ENCODE measurements around the gene OR9A2.

OR9A2 gene, protein sequence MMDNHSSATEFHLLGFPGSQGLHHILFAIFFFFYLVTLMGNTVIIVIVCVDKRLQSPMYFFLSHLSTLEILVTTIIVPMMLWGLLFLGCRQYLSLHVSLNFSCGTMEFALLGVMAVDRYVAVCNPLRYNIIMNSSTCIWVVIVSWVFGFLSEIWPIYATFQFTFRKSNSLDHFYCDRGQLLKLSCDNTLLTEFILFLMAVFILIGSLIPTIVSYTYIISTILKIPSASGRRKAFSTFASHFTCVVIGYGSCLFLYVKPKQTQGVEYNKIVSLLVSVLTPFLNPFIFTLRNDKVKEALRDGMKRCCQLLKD

DNA sequence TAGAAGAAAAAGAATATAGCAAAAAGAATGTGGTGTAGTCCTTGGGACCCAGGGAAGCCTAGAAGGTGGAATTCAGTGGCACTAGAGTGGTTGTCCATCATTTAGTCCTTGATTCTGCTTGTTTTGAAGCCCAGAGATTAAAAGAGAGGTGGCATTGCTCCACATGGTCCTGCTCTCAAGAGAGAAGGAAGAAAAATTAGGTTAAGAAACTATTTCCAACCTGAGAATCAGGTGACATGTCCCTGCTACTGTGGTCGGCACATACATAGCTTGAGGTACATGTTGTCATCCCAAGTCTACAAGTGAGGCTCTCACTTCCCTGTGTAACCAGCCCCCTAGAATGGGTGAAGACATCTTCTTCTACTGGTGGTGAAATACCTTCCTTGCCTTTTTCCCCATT lies at the start of gene OR9A2:
Gene OR9A2, minus strand, starts transcription at position 101 of the 400 bp plus-strand sequence. Its CDS starts 0 bp downstream, at position 101.
- DNase-seq = no peak

DNA sequence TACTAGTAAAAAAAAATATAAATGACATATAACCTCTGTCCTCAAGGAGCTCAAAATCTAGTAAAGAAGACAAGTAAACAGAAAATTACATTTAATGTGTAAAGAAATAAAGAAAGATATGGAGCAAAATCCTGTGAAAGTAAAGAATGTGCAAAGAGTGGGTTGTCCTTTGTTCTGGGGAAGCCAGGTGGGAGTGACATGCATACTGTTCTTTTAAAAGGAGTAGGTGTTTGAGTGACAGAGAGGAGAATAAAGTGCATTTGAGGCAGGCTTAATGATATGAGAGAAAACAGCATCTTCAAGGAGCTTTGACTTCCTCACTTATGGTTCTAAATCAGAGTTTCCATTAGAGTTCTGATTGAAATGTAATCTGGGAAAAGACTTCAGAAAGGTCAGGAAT lies 47.2 kb upstream of the OR9A2 start:
- no peak for DNase-seq

DNA sequence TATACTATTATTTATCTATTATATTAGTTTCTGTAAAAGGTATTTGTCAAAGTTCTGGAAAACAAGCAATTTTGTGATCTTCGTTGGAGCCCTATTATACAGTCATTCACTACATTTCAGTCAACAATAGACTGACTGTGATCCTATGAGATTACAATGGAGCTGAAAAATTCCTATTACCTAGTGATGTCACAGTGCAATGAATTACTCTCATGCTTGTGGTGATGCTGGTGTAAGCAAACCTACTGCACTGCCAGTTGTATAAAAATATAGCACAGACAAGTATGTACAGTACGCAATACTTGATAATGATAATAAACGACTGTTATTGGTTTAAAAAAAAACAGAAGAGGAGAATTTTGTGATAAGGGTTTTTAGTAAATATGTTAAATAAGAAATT lies 46.6 kb upstream of the OR9A2 start:
- DNase-seq = no peak

DNA sequence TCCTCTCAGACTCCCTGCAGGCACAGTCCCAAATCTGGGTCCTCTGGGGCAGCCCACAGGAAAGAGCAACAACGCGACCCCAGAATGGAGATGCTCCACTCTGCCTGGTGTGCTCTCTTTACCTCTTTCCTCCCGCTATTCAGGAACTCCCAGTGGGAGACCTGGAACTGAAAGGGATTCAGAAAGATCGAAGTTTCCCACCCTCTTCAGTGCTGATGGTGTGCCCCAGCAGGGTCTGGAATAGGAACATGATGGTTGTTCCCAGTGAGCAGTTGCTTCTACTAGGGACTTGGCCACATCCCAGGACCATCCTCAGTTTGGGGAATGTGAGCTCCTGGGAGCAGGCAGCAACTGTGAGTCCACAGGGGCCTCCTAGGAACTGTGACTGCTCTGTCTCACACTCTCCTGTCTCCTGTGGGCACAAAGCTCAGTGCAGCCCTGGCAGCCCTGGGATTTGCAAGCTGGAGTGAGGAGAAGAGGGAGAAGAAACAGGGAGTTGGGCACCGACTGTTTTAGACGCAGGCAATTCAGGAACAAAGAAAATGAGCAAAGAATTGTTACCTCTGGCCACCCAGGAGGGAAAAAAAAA lies 43.1 kb upstream of the OR9A2 start:
- DNase-seq = no peak

DNA sequence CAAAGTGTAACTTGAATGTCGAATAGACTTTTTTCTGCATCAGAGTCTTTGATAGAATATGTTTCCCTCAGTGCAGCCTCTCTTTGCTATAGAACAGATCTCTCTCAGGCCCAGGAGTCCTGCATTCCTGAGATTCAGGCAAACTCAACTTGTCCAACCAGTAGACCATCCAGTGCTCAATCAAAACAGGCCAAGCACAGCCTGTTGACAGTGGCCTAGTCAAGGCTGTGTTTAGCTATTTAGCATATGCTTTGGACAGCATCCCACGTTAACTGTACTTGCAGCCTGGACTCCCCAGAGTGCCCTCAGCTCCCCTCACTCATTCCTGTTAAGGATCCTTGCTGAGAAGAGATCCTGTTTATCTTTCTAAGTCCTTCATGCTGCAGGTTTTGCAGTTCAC lies 41.5 kb upstream of the OR9A2 start:
- DNase-seq = no peak

DNA sequence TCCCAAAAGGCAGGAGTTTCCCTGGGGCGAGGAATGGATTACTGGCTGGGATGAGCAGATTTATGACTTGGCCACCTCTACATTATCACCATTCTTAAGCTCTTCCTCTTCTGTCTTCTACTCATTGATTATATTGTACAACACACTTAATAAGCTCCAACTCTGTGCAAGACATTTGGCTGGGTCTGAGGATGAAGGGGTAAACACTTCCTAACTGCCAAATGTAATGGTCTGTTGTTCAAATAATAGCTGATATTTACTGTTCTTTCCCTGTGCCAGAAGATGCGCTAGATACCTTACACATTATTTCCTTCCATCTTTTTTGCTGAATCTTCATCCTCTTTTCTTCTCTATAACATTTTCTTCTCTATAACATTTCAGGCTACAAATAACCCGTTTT lies 36.8 kb upstream of the OR9A2 start:
- no peak for DNase-seq

DNA sequence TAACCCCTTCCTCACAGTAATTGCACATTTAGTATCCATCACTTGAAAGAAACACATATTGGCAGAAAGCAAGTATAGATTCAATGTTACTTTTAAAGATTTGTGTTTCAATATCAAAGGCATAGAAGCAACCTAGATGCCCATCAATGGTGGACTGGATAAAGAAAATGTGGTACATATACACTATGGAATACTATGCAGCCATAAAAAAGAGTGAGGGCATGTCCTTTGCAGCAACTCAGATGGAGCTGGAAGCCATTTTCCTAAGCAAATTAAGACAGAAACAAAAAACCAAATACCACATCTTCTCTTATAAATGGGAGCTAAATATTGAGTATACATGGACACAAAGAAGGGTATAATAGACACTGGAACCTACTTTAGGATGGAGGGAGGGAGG lies 28.8 kb upstream of the OR9A2 start:
- no peak for DNase-seq

DNA sequence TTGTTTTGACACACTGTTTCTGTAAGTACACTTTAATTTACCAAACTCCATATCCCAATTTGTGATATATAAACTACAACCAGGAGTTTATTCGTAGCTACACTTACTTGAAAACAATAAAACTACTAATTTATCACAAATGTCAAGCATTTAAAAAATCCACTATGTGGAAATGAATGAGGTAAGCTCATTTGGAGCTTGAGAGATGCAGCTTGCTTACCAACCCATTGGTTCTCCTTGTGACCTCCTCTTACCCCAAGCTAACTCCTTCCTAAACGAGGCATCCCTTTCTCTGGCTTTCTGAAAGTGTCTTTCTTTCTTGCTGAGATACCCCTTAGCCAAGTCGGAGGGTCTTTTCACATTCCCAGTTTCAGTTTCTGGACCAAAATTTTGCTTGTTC lies 27.7 kb upstream of the OR9A2 start:
- no peak for DNase-seq

DNA sequence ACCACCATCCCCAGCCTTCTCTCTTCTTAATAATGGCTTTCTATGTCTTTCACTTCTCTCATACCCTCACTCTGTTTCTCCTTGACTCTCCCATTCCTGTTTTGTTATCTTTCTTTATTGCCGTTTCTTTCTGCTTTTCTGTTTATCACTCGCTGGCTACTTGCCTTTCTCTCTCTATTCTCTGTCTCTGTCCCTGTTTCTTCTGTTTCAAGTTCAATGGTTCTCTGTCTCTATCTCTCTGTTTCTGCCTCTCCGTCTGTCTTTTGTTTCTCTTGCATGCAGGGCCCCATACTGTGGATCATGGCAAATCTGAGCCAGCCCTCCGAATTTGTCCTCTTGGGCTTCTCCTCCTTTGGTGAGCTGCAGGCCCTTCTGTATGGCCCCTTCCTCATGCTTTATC lies 25.1 kb upstream of the OR9A2 start, which contains the start of gene OR6V1:
Gene OR6V1, plus strand, starts transcription at position 301 of the 400 bp plus-strand sequence. Its CDS starts 0 bp downstream, at position 301.
- DNase-seq = no peak

DNA sequence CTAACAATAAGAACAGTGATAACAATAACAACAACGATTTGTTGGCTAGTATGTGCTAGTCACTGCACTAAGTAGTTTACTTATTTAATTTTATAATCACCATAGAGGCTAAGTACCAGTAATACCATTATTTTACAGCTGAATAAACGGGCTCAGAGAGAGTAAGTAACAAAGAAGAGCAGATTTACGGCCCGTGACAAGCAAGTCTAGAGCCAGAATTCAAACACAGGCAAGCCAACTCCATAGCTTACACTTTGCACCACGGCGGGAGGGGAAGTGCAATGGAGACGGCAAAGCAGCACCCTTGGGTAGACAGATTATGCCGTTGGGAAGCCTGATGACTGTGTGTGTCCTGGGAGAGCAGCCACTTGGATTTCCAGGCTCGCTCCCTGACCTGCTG lies 24.0 kb upstream of the OR9A2 start:
- DNase-seq = no peak

DNA sequence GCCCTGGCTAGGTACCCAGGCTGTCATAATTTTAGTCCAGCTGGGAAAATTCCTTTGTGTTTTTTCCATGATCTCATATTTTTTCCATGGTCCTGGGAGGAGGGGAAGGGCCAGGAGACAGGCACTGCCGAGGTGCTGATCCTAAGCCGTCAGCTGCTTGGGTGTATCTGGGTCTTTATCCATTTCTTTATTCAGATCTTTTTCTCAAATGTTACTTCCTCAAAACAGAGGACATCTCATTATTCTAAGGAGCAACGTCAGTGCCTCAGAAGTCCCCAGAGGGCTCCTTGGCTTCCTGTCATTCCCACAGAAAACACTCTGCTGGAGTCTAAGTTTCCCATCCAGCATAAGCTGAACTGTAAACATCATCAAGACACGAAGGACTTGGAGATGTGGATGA lies 22.4 kb upstream of the OR9A2 start:
- DNase-seq = no peak

DNA sequence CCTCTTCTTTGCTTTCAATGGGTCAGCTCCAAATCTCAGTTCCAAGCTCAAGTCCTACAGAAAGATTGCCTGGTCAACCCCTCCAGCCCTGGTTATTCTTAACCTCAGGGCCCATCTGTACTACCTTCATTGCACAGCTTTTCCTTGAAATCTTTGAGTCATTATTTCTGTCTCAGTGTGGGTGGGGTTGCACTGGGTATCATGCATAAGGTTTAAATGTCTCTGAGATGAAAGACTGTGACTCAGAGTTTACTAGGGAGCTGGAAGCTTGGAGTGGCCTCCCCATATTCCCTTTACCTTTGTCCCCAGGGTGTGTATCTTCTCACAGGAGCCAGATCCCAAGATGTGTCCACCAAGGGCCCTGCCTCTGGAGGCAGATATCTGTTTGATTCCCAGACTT lies 21.9 kb upstream of the OR9A2 start:
- DNase-seq = no peak

DNA sequence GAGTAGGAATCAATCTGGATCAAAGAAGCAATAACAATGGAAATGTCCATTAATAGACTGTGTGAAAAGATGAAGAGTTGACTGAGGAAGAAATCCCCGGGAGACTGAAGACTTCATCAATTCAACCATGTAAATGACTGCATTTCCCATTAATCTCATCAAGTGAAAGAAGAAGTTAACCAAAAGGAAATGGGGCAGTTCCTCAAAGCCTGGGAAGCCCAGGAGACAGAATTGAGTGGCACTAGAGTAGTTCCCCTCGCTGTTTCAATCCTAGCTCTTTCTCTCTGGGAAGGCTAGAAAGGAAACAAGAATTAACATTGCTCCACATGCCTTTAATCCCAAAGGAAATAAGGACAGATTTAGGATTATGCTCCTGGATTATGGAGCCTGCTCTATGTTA lies 20.4 kb upstream of the OR9A2 start:
- DNase-seq = no peak

DNA sequence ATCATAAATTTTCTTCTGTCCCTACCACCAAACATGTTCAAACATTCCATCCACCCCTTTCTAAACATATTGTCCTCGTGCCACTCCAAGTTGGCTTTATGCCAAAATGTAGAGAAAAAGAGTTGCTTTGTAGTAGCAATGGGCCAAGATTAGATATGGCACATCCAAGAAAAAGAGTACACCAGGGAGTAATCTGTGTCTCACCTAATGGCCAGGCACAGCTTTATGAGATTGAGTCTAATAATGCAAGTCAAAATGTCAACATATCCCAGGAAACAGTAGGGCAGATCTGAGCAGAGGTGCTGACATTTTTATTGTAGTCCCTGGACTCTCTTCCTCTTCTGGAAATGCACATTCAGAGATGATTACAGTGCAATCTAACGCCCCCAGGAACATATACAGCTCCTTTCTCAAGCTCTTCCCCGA lies 19.5 kb upstream of the OR9A2 start:
- DNase-seq = no peak

DNA sequence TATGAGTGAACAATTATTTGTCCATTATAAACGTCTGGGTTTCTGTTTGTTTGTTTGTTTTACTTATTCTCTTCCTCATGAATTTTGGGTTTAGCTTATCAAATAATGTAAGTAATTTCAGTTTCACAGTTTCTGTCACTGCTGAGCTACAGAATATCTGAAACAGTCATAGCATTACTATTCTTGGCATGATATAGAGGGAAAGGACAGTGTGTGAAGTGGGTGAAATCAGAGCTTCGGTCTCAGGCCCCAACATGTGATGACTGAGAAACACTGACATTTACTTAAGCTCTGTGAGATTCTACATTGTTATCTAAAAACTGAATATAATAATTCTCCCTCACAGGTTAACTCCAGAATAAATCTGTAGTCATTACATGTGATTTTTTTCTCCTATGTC lies 16.5 kb upstream of the OR9A2 start:
- no peak for DNase-seq

DNA sequence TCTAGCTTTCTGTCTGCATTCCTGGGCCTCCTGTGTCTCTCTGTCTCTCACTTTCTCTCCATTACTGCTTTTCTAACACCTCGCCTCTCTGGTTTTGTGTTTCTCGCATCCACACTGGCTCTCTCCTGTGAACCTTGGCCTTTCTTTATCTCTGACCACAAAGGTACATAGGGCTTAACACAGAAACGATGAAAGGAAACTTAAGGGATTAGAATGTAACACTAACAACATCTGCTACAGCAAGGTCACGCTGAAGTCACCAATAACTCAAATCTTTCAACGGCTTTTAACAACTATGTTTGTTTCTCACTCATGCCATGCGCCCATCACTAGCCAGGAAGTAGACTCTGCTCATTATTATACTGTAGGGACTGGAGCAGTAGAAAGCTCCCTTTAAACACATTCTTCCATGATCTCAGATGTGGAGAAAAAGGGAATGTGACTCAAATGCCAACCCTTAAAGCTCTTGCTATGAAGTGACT lies 15.9 kb upstream of the OR9A2 start:
- no peak for DNase-seq

DNA sequence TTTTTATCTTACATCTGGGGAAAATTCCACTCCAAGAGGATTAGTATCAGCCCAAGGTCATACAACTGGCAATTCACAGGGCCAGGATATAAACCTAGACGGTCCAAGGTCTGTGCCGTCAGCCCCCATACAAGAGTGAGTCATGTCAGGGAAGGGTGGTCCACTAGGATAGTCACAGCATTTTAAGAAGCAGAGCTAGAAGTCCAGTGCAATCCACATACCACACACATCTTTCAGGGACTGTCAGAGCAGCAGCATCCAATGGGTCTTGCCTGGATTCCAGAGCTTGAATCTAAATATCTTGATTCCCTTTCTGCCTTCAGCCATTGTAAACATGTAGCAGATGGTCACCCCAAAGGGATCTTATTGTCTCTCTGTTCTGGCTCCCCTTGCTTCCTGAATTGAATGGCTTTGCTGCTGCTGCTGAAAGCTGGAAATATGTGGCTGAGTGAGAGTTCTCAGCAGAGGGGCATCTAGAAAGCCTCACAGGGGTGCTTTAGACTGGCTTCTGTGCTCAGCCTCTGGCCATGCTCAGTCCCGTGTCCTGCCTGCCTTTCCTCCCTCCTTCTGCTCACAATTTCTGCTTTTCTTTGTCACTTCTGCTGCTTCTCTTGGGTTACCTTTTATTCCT lies 15.3 kb upstream of the OR9A2 start:
- no peak for DNase-seq

DNA sequence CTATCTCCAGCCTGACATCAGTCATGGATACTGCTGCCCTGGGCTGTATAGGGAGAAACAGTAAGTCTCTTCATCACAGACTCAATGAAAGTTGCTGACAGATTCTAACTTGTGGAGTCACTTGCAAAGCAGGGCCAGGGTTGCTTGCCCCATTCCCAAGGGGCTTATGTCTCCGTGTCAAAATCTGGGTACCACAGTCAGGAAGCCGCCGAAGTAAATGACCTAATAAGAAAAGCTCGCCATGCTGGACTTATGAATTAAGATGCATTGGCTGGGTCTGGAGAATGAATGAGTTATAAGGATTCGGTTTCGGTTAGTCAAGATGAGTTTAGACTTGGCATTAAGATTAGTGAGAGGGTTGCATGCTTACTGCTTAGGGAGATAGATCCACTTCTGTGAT lies 14.4 kb upstream of the OR9A2 start:
- DNase-seq = no peak

DNA sequence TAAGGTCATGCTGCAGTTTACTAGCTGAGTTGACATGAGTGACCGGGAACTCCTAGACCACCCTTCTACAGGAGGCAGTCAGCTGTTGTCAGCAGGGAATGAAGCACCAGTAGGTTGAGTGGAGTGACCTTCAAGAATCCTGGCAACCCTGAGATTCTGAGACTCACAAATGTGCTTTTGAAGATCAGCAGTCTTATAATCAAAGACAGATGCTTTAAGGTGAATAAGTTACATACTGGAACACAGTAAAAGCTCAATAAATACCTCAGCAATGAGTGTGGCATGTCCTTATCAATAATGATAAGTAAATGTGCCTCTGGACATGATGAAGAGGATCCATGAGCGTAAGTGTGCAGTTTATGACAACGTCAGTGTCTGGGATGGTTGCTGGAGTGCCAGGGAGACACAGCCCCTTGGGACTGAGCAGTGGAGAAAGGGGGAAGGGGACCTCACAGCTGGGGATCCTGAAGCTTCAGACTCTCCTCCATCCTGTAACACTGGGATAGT lies 13.3 kb upstream of the OR9A2 start:
- no peak for DNase-seq

DNA sequence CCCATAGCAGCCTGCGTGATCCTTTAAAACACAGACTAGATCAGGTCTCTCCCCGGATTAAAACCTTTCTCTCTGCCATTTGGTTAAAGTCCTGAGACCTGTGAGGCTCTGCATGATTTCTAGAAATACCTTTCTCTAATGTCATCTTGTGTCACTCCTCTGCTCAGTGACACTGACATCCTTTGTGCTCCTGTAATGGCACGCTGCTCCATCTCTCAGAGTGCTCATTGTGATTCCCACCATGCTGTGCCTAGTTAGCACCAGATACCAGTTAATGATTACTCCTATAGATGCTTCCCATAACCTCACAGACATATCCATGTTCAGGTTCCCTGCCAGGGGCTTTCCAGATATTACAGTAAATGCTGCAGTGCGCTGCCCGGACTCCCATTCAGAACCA lies 11.7 kb upstream of the OR9A2 start:
- no peak for DNase-seq

DNA sequence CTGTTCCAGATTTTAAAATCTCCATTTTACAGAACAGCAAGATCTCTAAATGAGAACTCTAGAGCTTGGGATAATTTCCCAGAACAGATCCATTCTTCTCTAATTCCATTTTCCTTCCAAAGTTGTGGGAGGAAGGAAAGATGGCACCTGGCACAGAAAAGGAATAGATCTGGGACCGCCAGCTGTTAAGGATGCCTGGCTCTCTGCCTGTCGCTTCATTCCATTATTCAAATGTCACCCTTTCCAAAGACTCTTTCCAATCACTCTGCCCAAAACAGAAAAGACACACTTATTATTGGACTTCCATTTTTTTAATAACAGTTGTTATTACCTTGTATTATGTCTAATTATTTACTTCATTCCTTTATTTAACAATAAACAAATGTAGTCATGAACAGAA lies 751 bp upstream of the OR9A2 start:
- DNase-seq = no peak

DNA sequence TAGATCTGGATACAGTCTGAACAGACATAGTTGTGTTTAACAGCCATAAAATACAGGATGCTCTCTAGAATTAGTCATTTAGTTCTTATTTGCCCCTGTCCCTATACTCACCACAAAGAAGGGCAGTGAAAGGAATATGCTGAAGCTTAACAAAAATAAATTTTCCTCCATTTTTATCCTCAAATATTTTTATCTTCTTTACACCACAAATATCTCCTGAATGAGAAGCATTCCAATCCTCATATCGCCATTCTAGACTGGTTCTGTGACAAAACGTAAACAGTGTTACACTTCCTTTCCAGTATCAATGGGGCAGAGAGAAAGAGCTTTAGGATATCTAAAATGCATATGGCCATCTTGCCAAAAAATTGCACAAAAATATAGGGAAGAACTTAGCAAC lies 1.6 kb downstream of the OR9A2 start:
- no peak for DNase-seq

DNA sequence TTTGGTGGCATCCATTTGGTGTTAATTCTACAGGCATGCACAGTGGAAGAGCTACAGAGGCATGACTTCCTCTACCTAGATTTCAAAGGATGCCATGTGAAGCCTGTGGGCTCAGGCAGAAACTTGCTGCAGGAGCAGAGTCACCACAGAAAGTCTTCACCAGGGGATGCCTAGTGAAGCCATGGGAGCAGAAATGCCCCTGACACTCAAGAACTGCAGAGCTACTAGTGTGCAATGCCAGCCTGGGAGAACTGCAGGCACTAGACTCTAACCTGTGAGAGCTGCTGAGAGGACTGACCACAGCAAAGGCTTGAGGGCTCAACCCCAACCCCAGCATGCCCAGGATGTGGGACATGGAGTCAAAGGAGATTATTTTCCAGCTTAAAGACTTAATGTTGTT lies 3.9 kb downstream of the OR9A2 start:
- DNase-seq = no peak

DNA sequence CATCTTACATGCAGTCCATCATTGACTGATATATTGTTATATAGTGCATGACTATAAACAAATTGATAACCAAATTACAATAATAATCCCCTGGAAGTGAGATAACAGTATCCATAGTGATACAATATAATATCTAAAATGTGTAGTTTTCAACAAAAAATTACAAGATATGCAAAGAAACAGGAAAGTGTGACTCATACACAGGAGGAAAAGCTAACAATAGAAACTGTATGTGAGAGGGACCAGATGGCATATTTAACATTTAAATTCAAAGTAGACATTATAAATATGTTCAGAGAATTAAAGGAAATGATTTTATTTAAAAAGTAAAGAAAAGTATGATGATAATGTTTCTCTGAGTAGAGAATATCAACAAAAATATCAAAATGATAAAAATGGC lies 8.0 kb downstream of the OR9A2 start:
- no peak for DNase-seq
